Parathyroid adenoma (tissue), 2 donors: Measurements from ENCODE around the gene SLITRK6.
A peak's percentile ranks its signal among the peaks of the same experiment; 100 is the strongest.

Source experiments
- H2AFZ ChIP-seq: fragments of 300-600 bp; sonication (generic); one replicate; pipeline ENCODE4 v1.7.0; 2017; ENCODE audit warnings: antibody characterized with exemption, mild to moderate bottlenecking
- H3K27ac ChIP-seq: fragments of 300-600 bp; sonication (generic); one replicate; pipeline ENCODE4 v1.7.0; 2017
- H3K27me3 ChIP-seq: fragments of 300-600 bp; sonication (generic); one replicate; pipeline ENCODE4 v1.7.0; 2017; ENCODE audit warnings: low read length; ENCODE audit not compliant: control insufficient read depth, insufficient read depth
- H3K36me3 ChIP-seq: fragments of 300-600 bp; sonication (generic); one replicate; pipeline ENCODE4 v1.7.0; 2017; ENCODE audit warnings: low read length; ENCODE audit not compliant: control insufficient read depth, insufficient read depth
- H3K4me1 ChIP-seq: fragments of 300-600 bp; sonication (generic); one replicate; pipeline ENCODE4 v1.7.0; 2017; ENCODE audit warnings: control low read depth
- H3K4me2 ChIP-seq: fragments of 300-600 bp; sonication (generic); one replicate; pipeline ENCODE4 v1.7.0; 2017; ENCODE audit warnings: low read length
- H3K4me3 ChIP-seq: fragments of 300-600 bp; sonication (generic); one replicate; pipeline ENCODE4 v1.7.0; 2017; ENCODE audit warnings: low read depth, low read length
- H3K79me2 ChIP-seq: fragments of 300-600 bp; sonication (generic); one replicate; pipeline ENCODE4 v1.7.0; 2017; ENCODE audit warnings: control low read depth
- H3K9ac ChIP-seq: fragments of 300-600 bp; sonication (generic); one replicate; pipeline ENCODE4 v1.7.0; 2017; ENCODE audit warnings: mild to moderate bottlenecking
- H3K9me3 ChIP-seq: fragments of 300-600 bp; sonication (generic); one replicate; pipeline ENCODE4 v1.7.0; 2017; ENCODE audit warnings: low read length; ENCODE audit not compliant: control insufficient read depth
- TF ChIP-seq, protein P1 (sequence below): fragments of 300-600 bp; sonication (generic); IDR thresholded peaks from one replicate; pipeline ENCODE4 v1.7.0; 2017; ENCODE audit warnings: antibody characterized with exemption, mild to moderate bottlenecking
- donor health status: primary hyperparathyroidism.

The SLITRK6 gene

DNA sequence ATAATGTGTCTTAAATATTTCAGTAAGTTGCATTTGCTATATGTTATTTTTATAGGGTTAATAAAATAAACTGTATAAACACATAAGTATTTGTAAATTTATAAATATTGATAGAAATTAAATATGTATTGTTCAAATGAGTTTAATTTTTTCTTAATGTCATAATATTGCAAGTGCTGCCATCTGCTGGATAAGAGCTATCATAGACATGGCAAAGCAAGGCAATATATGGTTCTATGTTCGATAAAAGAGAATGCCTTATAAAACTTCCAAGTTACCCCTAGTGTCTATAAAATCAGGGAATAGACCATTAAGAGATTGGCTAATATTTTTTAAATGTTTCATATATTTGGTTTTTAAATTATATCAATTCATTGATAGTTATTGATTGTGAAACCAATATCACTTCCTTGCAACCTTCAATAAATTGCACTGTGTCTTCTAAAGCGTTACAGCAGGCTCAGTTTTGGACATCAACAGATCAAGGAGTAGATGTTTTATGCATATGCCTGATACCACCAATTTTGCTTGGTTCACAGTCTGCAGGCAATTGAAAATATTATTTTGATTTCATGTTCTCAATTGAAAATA, 29.0 kb upstream of the SLITRK6 start:
- H3K79me2 ChIP-seq, result no peaks in the 10 kb centered on the region
- H3K4me1 ChIP-seq, result no peaks in the 10 kb centered on the region
- H3K27ac ChIP-seq, result no peak overlapping the region
- H3K36me3 ChIP-seq, result no peaks in the 10 kb centered on the region
- H2AFZ ChIP-seq, result no peak overlapping the region
- no peaks in the 10 kb centered on the region for H3K9me3 ChIP-seq
- TF ChIP-seq, protein P1, sequence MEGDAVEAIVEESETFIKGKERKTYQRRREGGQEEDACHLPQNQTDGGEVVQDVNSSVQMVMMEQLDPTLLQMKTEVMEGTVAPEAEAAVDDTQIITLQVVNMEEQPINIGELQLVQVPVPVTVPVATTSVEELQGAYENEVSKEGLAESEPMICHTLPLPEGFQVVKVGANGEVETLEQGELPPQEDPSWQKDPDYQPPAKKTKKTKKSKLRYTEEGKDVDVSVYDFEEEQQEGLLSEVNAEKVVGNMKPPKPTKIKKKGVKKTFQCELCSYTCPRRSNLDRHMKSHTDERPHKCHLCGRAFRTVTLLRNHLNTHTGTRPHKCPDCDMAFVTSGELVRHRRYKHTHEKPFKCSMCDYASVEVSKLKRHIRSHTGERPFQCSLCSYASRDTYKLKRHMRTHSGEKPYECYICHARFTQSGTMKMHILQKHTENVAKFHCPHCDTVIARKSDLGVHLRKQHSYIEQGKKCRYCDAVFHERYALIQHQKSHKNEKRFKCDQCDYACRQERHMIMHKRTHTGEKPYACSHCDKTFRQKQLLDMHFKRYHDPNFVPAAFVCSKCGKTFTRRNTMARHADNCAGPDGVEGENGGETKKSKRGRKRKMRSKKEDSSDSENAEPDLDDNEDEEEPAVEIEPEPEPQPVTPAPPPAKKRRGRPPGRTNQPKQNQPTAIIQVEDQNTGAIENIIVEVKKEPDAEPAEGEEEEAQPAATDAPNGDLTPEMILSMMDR, result peak; percentile 12
- H3K4me2 ChIP-seq, result no peak overlapping the region
- H3K4me3 ChIP-seq, result no peak overlapping the region
- no peaks in the 10 kb centered on the region for H3K27me3 ChIP-seq
- H3K9ac ChIP-seq, result no peak overlapping the region

- H3K27ac ChIP-seq, result no peak overlapping the region
- no peaks in the 10 kb centered on the region for H3K79me2 ChIP-seq
- TF ChIP-seq, protein P1, result no peak
- H3K9ac ChIP-seq, result no peak overlapping the region
- H3K27me3 ChIP-seq, result no peaks in the 10 kb centered on the region
- H2AFZ ChIP-seq, result no peak overlapping the region
- H3K4me3 ChIP-seq, result no peak overlapping the region
- H3K9me3 ChIP-seq, result no peaks in the 10 kb centered on the region
- no peak overlapping the region for H3K4me2 ChIP-seq
- no peaks in the 10 kb centered on the region for H3K4me1 ChIP-seq
- no peaks in the 10 kb centered on the region for H3K36me3 ChIP-seq
Measured at GRCh38 chr13:85825454-85825853, 26.2 kb upstream of the SLITRK6 start.

GRCh38 chr13:85823832-85824231, 24.6 kb upstream of the SLITRK6 start:
- Histone ChIP-seq H3K4me3 (no peak overlapping the region), H3K4me1 (no peaks in the 10 kb centered on the region), H3K27me3 (no peaks in the 10 kb centered on the region), H3K9ac (no peak overlapping the region), H3K9me3 (no peaks in the 10 kb centered on the region), H3K27ac (no peak overlapping the region), H3K4me2 (no peak overlapping the region), H3K36me3 (no peaks in the 10 kb centered on the region), H2AFZ (no peak overlapping the region), H3K79me2 (no peaks in the 10 kb centered on the region)
- TF ChIP-seq, protein P1, result no peak

GRCh38 chr13:85819513-85819912, 20.3 kb upstream of the SLITRK6 start:
- Histone ChIP-seq H3K9me3 (no peaks in the 10 kb centered on the region), H3K79me2 (no peaks in the 10 kb centered on the region), H3K4me2 (no peak overlapping the region), H2AFZ (no peak overlapping the region), H3K9ac (no peak overlapping the region), H3K27me3 (no peaks in the 10 kb centered on the region), H3K4me3 (no peak overlapping the region), H3K4me1 (no peaks in the 10 kb centered on the region), H3K27ac (no peak overlapping the region), H3K36me3 (no peaks in the 10 kb centered on the region)
- TF ChIP-seq, protein P1, result no peak

GRCh38 chr13:85816413-85816812, 17.2 kb upstream of the SLITRK6 start:
- Histone ChIP-seq H3K27me3 (no peaks in the 10 kb centered on the region), H2AFZ (no peak overlapping the region), H3K79me2 (no peaks in the 10 kb centered on the region), H3K9me3 (no peaks in the 10 kb centered on the region), H3K36me3 (no peaks in the 10 kb centered on the region), H3K4me1 (no peaks in the 10 kb centered on the region), H3K27ac (no peak overlapping the region), H3K9ac (no peak overlapping the region), H3K4me2 (no peak overlapping the region), H3K4me3 (no peak overlapping the region)
- TF ChIP-seq, protein P1, result no peak
